IMR-90 (cell line): Measurements from ENCODE around the gene SEMA6A. TPM values are rescaled to one million over a fixed set of nuclear protein-coding genes. Genes with fewer than 3 reads are reported as not detected.

Experiments
- ATAC-seq: fragments of 200-7000 bp; cut with Tn5 transposase; 2 replicates; pipeline ENCODE4 v1.9.1; 2020; ENCODE audit warnings: low read depth, mild to moderate bottlenecking, moderate library complexity
- BruUV-seq: library from RNA; stranded (reverse); fragments of 400-500 nt; replicated peaks from 2 replicates; lab custom pipeline; 2021; lab: Mats Ljungman, UMichigan
- CTCF ChIA-PET: fragments of 300-600 bp; formaldehyde crosslinking; extraction: SDS; loops from one replicate; lab custom pipeline; 2021; ENCODE audit warnings: antibody characterized with exemption; lab: Yijun Ruan, JAX
- POLR2A ChIA-PET: fragments of 300-600 bp; sonication (Branson Sonifier 250); formaldehyde crosslinking; loops from one replicate; lab custom pipeline; 2022; ENCODE audit warnings: antibody characterized with exemption; ENCODE audit not compliant: unreplicated experiment; lab: Charles Lee
- DNase-seq: peaks from one replicate; pipeline ENCODE4 v3.0.0; 2013
- H2AFZ ChIP-seq: replicated peaks from 2 replicates; pipeline ENCODE3; 2013; ENCODE audit warnings: low read length, mild to moderate bottlenecking; ENCODE audit not compliant: poor library complexity
- H2AK5ac ChIP-seq: 2 replicates; pipeline ENCODE4 v1.6.1; 2013; ENCODE audit warnings: low read depth, low read length, inconsistent platforms
- H2AK9ac ChIP-seq: replicated peaks from 2 replicates; pipeline ENCODE3; 2013; ENCODE audit warnings: mild to moderate bottlenecking, low read depth, low read length, moderate library complexity; ENCODE audit not compliant: poor library complexity
- H2BK120ac ChIP-seq: 2 replicates; pipeline ENCODE4 v1.6.1; 2013; ENCODE audit warnings: low read depth, low read length, inconsistent platforms
- H2BK15ac ChIP-seq: 3 replicates; pipeline ENCODE4 v1.6.1; 2013; ENCODE audit warnings: low read depth, low read length, inconsistent platforms
- H2BK20ac ChIP-seq: 2 replicates; pipeline ENCODE4 v1.6.1; 2013; ENCODE audit warnings: low read depth, mild to moderate bottlenecking, inconsistent platforms, low read length, moderate library complexity
- H2BK5ac ChIP-seq: 2 replicates; pipeline ENCODE4 v1.6.1; 2013; ENCODE audit warnings: mild to moderate bottlenecking, low read depth, low read length, inconsistent platforms; ENCODE audit not compliant: poor library complexity, severe bottlenecking
- H3K14ac ChIP-seq: replicated peaks from 2 replicates; pipeline ENCODE4 v1.6.1; 2013; ENCODE audit warnings: low read depth, low read length, inconsistent platforms
- H3K18ac ChIP-seq: 2 replicates; pipeline ENCODE4 v1.6.1; 2013; ENCODE audit warnings: low read depth, low read length, control low read depth
- H3K23ac ChIP-seq: 2 replicates; pipeline ENCODE4 v1.6.1; 2013; ENCODE audit warnings: low read depth, low read length, inconsistent platforms
- H3K27ac ChIP-seq: 2 replicates; pipeline ENCODE4 v1.5.1; 2013; ENCODE audit warnings: mild to moderate bottlenecking, control low read depth, low read length; ENCODE audit not compliant: insufficient read depth
- H3K27me3 ChIP-seq: 2 replicates; pipeline ENCODE4 v1.6.1; 2013; ENCODE audit warnings: low read length; ENCODE audit not compliant: control insufficient read depth, insufficient read depth
- H3K36me3 ChIP-seq: 2 replicates; pipeline ENCODE4 v1.6.1; 2013; ENCODE audit warnings: low read length, mixed read lengths; ENCODE audit not compliant: control insufficient read depth, insufficient read depth
- H3K4ac ChIP-seq: 2 replicates; pipeline ENCODE4 v1.6.1; 2013; ENCODE audit warnings: low read depth, low read length, inconsistent platforms
- H3K4me1 ChIP-seq: 2 replicates; pipeline ENCODE4 v1.6.1; 2013; ENCODE audit warnings: low read length, mixed read lengths; ENCODE audit not compliant: control insufficient read depth, insufficient read depth
- H3K4me2 ChIP-seq: 2 replicates; pipeline ENCODE4 v1.6.1; 2013; ENCODE audit warnings: low read depth, mild to moderate bottlenecking, control low read depth, low read length, moderate library complexity
- H3K4me3 ChIP-seq: 2 replicates; pipeline ENCODE4 v1.5.1; 2013; ENCODE audit warnings: low read depth, mild to moderate bottlenecking, control low read depth, low read length, moderate library complexity; ENCODE audit not compliant: insufficient read depth
- H3K56ac ChIP-seq: 2 replicates; pipeline ENCODE4 v1.6.1; 2013; ENCODE audit warnings: low read length, inconsistent platforms; ENCODE audit not compliant: insufficient read depth; ENCODE audit errors: extremely low read depth
- H3K79me1 ChIP-seq, 2 experiments: 2 replicates each; pipeline ENCODE4 v1.6.1; 2013; ENCODE audit warnings: low read length in 2 of 2, inconsistent platforms in 1 of 2, low read depth in 1 of 2
- H3K9ac ChIP-seq: 2 replicates; pipeline ENCODE4 v1.6.1; 2013; ENCODE audit warnings: low read depth, low read length, control low read depth
- H3K9me1 ChIP-seq: 2 replicates; pipeline ENCODE4 v1.6.1; 2013; ENCODE audit warnings: low read length, inconsistent platforms; ENCODE audit not compliant: insufficient read depth
- H3K9me3 ChIP-seq: 2 replicates; pipeline ENCODE4 v1.6.1; 2013; ENCODE audit warnings: low read length; ENCODE audit not compliant: control insufficient read depth, insufficient read depth
- H4K20me1 ChIP-seq: 2 replicates; pipeline ENCODE4 v1.6.1; 2013; ENCODE audit warnings: low read length, inconsistent platforms; ENCODE audit not compliant: insufficient read depth
- H4K5ac ChIP-seq: 2 replicates; pipeline ENCODE4 v1.6.1; 2013; ENCODE audit warnings: mild to moderate bottlenecking, low read depth, low read length, control low read depth
- H4K8ac ChIP-seq, 2 experiments: 2 replicates each; pipeline ENCODE4 v1.6.1; 2013; ENCODE audit warnings: low read depth in 2 of 2, low read length in 2 of 2, control low read depth in 1 of 2, inconsistent platforms in 1 of 2
- H4K91ac ChIP-seq: 2 replicates; pipeline ENCODE4 v1.6.1; 2013; ENCODE audit warnings: low read depth, low read length, inconsistent platforms; ENCODE audit not compliant: insufficient read depth
- BHLHE40 ChIP-seq: fragments of 150-350 bp; IDR thresholded peaks from 2 replicates; pipeline ENCODE4 v1.6.1; 2016; ENCODE audit warnings: mild to moderate bottlenecking, low read depth, low read length
- CHD1 ChIP-seq: IDR thresholded peaks from 2 replicates; pipeline ENCODE4 v1.6.1; 2012; ENCODE audit warnings: low read depth, low read length, improper control_type of control experiment
- CTCF ChIP-seq: conservative IDR thresholded peaks from 2 replicates; pipeline ENCODE4 v1.5.1; 2012; ENCODE audit warnings: mild to moderate bottlenecking, low read depth, low read length, improper control_type of control experiment
- ELK1 ChIP-seq: fragments of 150-350 bp; IDR thresholded peaks from 2 replicates; pipeline ENCODE4 v1.6.1; 2016; ENCODE audit warnings: low read depth, mild to moderate bottlenecking, low read length, moderate library complexity, borderline replicate concordance
- FOS ChIP-seq: fragments of 150-350 bp; IDR thresholded peaks from 2 replicates; pipeline ENCODE4 v1.6.1; 2016; ENCODE audit warnings: low read depth, low read length
- MAFK ChIP-seq: IDR thresholded peaks from 2 replicates; pipeline ENCODE4 v1.6.1; 2012; ENCODE audit warnings: low read depth, low read length, improper control_type of control experiment
- MXI1 ChIP-seq: IDR thresholded peaks from 2 replicates; pipeline ENCODE4 v1.6.1; 2012; ENCODE audit warnings: low read depth, mild to moderate bottlenecking, low read length, moderate library complexity, borderline replicate concordance
- NFE2L2 ChIP-seq: fragments of 150-350 bp; IDR thresholded peaks from 2 replicates; pipeline ENCODE4 v1.6.1; 2016; ENCODE audit warnings: low read depth, mild to moderate bottlenecking, low read length
- RAD21 ChIP-seq: IDR thresholded peaks from 2 replicates; pipeline ENCODE4 v1.6.1; 2012; ENCODE audit warnings: low read length, improper control_type of control experiment
- RFX5 ChIP-seq: IDR thresholded peaks from 2 replicates; pipeline ENCODE4 v1.8.0; 2012; ENCODE audit warnings: low read depth, mild to moderate bottlenecking, low read length, moderate library complexity
- SMC3 ChIP-seq: fragments of 150-350 bp; IDR thresholded peaks from 2 replicates; pipeline ENCODE4 v1.6.1; 2016; ENCODE audit warnings: low read depth, mild to moderate bottlenecking, antibody characterized with exemption, low read length, moderate library complexity
- USF2 ChIP-seq: fragments of 150-350 bp; IDR thresholded peaks from 2 replicates; pipeline ENCODE4 v1.6.1; 2017; ENCODE audit warnings: mild to moderate bottlenecking, antibody characterized with exemption, low read length, low read depth
- WGBS, 2 experiments: methylation state at CpG; one replicate each; pipeline versions ENCODE4 v1.1.5 to v1.1.7; 2013; ENCODE audit warnings: missing lambda C conversion rate in 2 of 2; ENCODE audit not compliant: insufficient read length in 1 of 2; ENCODE audit errors: extremely low coverage in 2 of 2; 5-methylcytosine and 5-hydroxymethylcytosine counted together
- dilution Hi-C: fragments of 300-500 bp; cut with HindIII; formaldehyde crosslinking; loops from one replicate; pipeline ENCODE4 v1.14.3; 2018; ENCODE audit warnings: low sequenced_read_pairs; ENCODE audit not compliant: unreplicated experiment
- in situ Hi-C: fragments of 300-500 bp; cut with MboI; formaldehyde crosslinking; loops from 3 replicates; pipeline ENCODE4 v1.14.3; 2019; ENCODE audit warnings: low sequenced_read_pairs, inconsistent platforms, mixed read lengths
- intact Hi-C: fragments of 100-400 bp; cut with micrococcal nuclease; formaldehyde crosslinking; loops from 2 replicates; pipeline ENCODE4 v1.10.0; 2022
- polyA plus RNA-seq, 3 experiments: library from polyadenylated mRNA; depleted of rRNA; stranded (reverse); fragments of >200 nt; gene quantifications; 2 replicates each; pipeline ENCODE4 v1.2.3, GENCODE V29; 2012; ENCODE audit warnings: low replicate concordance in 1 of 3
- total RNA-seq: library from RNA; depleted of rRNA; stranded (reverse); fragments of >200 nt; gene quantifications from 2 replicates; pipeline ENCODE4 v1.2.3, GENCODE V29; 2012

Gene SEMA6A
- total and polyA plus RNA-seq, 2 of the 4 experiments (the other 2 are of a cell fraction) = 0.27 to 0.36 TPM

- DNase-seq (peak; percentile 1), ATAC-seq (no peak)
- BruUV-seq = no TSS peak
- H3K56ac ChIP-seq = no peak overlapping the region
- no peak overlapping the region for H3K23ac ChIP-seq
- H3K4ac ChIP-seq = no peak overlapping the region
- no peaks in the 10 kb centered on the region; the same call in 1 of the 2 replicates for H3K9me3 ChIP-seq
- intact Hi-C loops (loop anchor here (10.0 kb wide), 1 partner anchor 939 kb away; no protein-coding TSS in a partner anchor), dilution Hi-C loops (no loop called here), in situ Hi-C loops (no loop called here)
- peaks cover 47% of the 10 kb centered on the region for H3K27me3 ChIP-seq
- H2AK5ac ChIP-seq = no peak overlapping the region
- H3K4me1 ChIP-seq = no peaks in the 10 kb centered on the region; the same call in 1 of the 2 replicates
- H2BK5ac ChIP-seq = no peak overlapping the region
- peak overlapping the region; percentile 74 for H3K4me2 ChIP-seq
- H3K4me3 ChIP-seq = peak overlapping the region; percentile 25
- WGBS, 2 experiments = 0% methylated on average over 1 of the region's 33 CpGs; no CpG with 5 or more reads in 1 of the 2 experiments
- H4K5ac ChIP-seq = no peak overlapping the region
- no peak overlapping the region for H4K91ac ChIP-seq
- H3K79me1 ChIP-seq = no peaks in the 10 kb centered on the region
- no peak overlapping the region for H3K9ac ChIP-seq
- no peak for TF ChIP-seq ELK1
- no peak for TF ChIP-seq MAFK
- no peak for TF ChIP-seq RFX5
- TF ChIP-seq USF2 = no peak
- TF ChIP-seq BHLHE40 = no peak
- no peak for TF ChIP-seq FOS
- no peak for TF ChIP-seq CTCF
- no peak for TF ChIP-seq NFE2L2
- no peak for TF ChIP-seq CHD1
- no peak for TF ChIP-seq SMC3
- TF ChIP-seq MXI1 = no peak
- no peak for TF ChIP-seq RAD21
- H2BK15ac ChIP-seq = no peak overlapping the region
- peak overlapping the region; percentile 64 for H2AFZ ChIP-seq
- H3K27ac ChIP-seq = no peak overlapping the region
- H3K18ac ChIP-seq = no peak overlapping the region
- H4K20me1 ChIP-seq = no peaks in the 10 kb centered on the region
- CTCF ChIA-PET = interaction anchor here (0.7 kb wide), 1 partner anchor 1191 kb away, joined by 4 read pairs; no protein-coding TSS in a partner anchor
- H3K36me3 ChIP-seq = no peaks in the 10 kb centered on the region
- no peaks in the 10 kb centered on the region for H3K9me1 ChIP-seq
- no peak overlapping the region for H3K14ac ChIP-seq
- peak overlapping the region; percentile 20 for H2AK9ac ChIP-seq
- no peak overlapping the region for H4K8ac ChIP-seq
- no peak overlapping the region for H2BK20ac ChIP-seq
- POLR2A ChIA-PET = interaction anchor here (0.6 kb wide), 1 partner anchor 121 kb away, joined by 9 read pairs; no protein-coding TSS in a partner anchor
- H2BK120ac ChIP-seq = no peak overlapping the region
These were observed 866 bp upstream of the SEMA6A start for GRCh38 chr5:116575326-116576052.
